ENCODE results near the gene IKZF3.

IKZF3 gene

DNA sequence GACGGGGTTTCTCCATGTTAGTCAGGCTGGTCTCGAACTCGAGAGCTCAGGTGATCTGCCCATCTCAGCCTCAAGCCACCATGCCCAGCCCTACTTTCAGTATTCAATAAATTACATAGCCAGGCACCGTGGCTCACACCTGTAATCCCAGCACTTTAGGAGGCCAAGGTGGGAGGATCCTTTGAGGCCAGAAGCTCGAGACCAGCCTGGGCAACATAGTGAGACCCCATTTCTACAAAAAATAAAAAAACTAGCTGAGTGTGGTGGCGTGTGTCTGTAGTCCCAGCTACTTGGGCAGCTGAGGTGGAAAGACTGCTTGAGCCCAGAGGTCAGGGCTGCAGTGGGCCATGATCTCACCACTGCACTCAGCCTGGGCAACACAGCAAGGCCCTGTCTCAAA lies 142.0 kb downstream of the IKZF3 start:
- H3K4me3 Mint-ChIP-seq, result no peak overlapping the region
- no peaks in the 10 kb centered on the region for H3K27me3 Mint-ChIP-seq (ENCODE audit: low read depth)
- H3K9me3 Mint-ChIP-seq, result no peaks in the 10 kb centered on the region
- no peak overlapping the region for H3K27ac Mint-ChIP-seq
- no peaks in the 10 kb centered on the region for H3K4me1 Mint-ChIP-seq
- peaks cover 57% of the 10 kb centered on the region for H3K36me3 Mint-ChIP-seq (ENCODE audit: low read depth)
- TF ChIP-seq, protein P1, sequence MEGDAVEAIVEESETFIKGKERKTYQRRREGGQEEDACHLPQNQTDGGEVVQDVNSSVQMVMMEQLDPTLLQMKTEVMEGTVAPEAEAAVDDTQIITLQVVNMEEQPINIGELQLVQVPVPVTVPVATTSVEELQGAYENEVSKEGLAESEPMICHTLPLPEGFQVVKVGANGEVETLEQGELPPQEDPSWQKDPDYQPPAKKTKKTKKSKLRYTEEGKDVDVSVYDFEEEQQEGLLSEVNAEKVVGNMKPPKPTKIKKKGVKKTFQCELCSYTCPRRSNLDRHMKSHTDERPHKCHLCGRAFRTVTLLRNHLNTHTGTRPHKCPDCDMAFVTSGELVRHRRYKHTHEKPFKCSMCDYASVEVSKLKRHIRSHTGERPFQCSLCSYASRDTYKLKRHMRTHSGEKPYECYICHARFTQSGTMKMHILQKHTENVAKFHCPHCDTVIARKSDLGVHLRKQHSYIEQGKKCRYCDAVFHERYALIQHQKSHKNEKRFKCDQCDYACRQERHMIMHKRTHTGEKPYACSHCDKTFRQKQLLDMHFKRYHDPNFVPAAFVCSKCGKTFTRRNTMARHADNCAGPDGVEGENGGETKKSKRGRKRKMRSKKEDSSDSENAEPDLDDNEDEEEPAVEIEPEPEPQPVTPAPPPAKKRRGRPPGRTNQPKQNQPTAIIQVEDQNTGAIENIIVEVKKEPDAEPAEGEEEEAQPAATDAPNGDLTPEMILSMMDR (IDR thresholded peaks at IDR 0.05; ENCODE audit: unreplicated experiment in 3 of 3), result no peak

DNA sequence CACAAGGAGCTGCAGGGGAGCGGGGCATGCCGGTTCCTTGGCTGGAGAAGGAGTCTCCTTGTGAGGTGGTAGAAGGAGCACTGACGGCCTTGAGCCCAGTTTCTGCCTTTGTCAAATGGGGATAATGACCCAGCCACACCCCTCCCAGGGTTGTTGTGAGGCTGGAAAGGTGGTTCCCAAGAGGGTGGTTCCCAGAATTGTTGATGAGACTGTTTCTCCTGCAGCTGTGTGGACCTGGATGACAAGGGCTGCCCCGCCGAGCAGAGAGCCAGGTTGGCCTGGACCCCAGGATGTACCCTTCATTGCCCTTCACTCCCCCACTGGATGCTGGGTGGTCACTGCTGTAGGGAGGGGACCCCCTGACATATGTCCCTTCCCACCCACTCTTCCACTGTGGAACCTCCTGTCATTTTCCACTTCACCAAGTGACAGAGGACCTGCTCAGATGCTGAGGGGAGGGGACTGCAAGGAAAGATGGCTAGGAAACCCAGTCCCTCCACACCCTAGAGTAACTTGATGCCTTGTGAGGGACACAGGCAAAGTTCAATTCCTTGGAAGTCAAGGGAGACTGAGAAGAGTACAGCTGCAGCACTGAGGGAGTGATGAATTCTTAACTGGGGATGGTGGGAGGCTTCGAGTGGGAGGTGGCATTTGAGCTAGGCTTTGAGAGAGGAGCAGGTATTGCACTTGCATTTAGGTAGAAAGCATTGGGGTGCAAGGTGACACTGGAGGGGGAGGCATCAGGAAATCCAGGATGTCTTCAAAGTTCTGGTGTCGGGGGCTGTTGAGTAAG lies 144.4 kb downstream of the IKZF3 start:
- TF ChIP-seq, protein P1 (IDR thresholded peaks at IDR 0.05; ENCODE audit: unreplicated experiment in 3 of 3), result no peak
- no peak overlapping the region for H3K27ac Mint-ChIP-seq
- peaks cover 50% of the 10 kb centered on the region for H3K36me3 Mint-ChIP-seq (ENCODE audit: low read depth)
- no peaks in the 10 kb centered on the region for H3K9me3 Mint-ChIP-seq
- H3K4me1 Mint-ChIP-seq, result no peaks in the 10 kb centered on the region
- no peaks in the 10 kb centered on the region for H3K27me3 Mint-ChIP-seq (ENCODE audit: low read depth)
- no peak overlapping the region for H3K4me3 Mint-ChIP-seq

DNA sequence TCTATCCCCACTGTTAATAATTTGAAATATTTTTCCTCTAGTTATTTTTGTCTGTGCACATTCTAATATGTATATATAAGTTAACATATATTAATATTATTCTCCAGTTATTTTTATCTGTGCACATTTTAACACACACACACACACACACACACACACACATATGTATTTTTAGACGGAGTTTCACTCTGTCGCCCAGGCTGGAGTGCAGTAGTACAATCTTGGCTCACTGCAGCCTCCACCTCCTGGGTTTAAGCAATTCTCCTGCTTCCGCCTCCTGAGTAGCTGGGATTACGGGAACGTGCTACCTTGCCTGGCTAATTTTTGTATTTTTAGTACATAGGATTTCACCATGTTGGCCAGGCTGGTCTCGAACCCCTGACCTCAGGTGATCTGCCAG lies 146.5 kb downstream of the IKZF3 start:
- no peak overlapping the region for H3K27ac Mint-ChIP-seq

DNA sequence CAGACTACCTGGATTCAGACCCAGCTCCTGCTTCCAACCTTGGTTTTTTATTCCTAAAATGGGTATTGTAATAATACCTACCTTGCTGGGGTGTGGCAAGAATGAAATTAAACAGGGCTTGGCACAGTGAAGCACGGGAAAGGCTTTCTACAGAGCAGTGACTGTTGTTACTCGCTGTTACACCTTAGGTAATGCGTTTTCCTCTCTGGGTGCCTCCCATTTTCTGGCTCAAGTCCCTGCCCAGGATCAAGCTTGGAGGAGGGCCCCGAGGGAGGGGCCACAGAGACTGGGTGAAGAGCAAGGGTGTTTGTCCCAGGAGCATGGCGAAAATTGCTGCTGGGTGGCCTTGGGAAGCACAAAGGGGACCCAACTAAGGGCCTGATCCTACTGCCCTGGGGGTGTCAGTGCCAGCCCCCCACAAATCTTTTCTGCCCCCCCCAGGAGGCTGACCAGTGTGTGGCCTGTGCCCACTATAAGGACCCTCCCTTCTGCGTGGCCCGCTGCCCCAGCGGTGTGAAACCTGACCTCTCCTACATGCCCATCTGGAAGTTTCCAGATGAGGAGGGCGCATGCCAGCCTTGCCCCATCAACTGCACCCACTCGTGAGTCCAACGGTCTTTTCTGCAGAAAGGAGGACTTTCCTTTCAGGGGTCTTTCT lies 147.1 kb downstream of the IKZF3 start:
- peaks cover 45% of the 10 kb centered on the region for H3K36me3 Mint-ChIP-seq (ENCODE audit: low read depth)
- no peaks in the 10 kb centered on the region for H3K27me3 Mint-ChIP-seq (ENCODE audit: low read depth)
- no peak overlapping the region for H3K27ac Mint-ChIP-seq

More for the DNA sequence above, 146.5 kb downstream of the IKZF3 start:
- TF ChIP-seq, protein P1 (IDR thresholded peaks at IDR 0.05; ENCODE audit: unreplicated experiment in 3 of 3), result no peak
- H3K4me3 Mint-ChIP-seq, result no peak overlapping the region
- H3K9me3 Mint-ChIP-seq, result no peaks in the 10 kb centered on the region
- H3K4me1 Mint-ChIP-seq, result no peaks in the 10 kb centered on the region
- no peaks in the 10 kb centered on the region for H3K27me3 Mint-ChIP-seq (ENCODE audit: low read depth)
- peaks cover 39% of the 10 kb centered on the region for H3K36me3 Mint-ChIP-seq (ENCODE audit: low read depth)

GRCh38 chr17:39716073-39716818 lies 147.9 kb downstream of the IKZF3 start:
- H3K9me3 Mint-ChIP-seq, result no peaks in the 10 kb centered on the region
- TF ChIP-seq, protein P1 (IDR thresholded peaks at IDR 0.05; ENCODE audit: unreplicated experiment in 3 of 3), result no peak
- H3K4me1 Mint-ChIP-seq, result no peaks in the 10 kb centered on the region
- no peaks in the 10 kb centered on the region for H3K27me3 Mint-ChIP-seq (ENCODE audit: low read depth)
- no peak overlapping the region for H3K27ac Mint-ChIP-seq
- H3K36me3 Mint-ChIP-seq (ENCODE audit: low read depth), result peaks cover 47% of the 10 kb centered on the region
- no peak overlapping the region for H3K4me3 Mint-ChIP-seq

More for the DNA sequence above, 147.1 kb downstream of the IKZF3 start:
- TF ChIP-seq, protein P1 (IDR thresholded peaks at IDR 0.05; ENCODE audit: unreplicated experiment in 3 of 3), result no peak
- H3K4me1 Mint-ChIP-seq, result no peaks in the 10 kb centered on the region
- H3K9me3 Mint-ChIP-seq, result no peaks in the 10 kb centered on the region
- no peak overlapping the region for H3K4me3 Mint-ChIP-seq

Measured in nephron (organoid).